HG02623 (cell line): ENCODE results near the gene NXPH2.
A peak's percentile ranks its signal among the peaks of the same experiment; 100 is the strongest.

Experiments
- ATAC-seq: cut with Tn5 transposase; IDR thresholded peaks from one replicate; pipeline ENCODE4 v1.9.1; 2021; ENCODE audit warnings: moderate library complexity; ENCODE audit not compliant: unreplicated experiment

Gene NXPH2

DNA sequence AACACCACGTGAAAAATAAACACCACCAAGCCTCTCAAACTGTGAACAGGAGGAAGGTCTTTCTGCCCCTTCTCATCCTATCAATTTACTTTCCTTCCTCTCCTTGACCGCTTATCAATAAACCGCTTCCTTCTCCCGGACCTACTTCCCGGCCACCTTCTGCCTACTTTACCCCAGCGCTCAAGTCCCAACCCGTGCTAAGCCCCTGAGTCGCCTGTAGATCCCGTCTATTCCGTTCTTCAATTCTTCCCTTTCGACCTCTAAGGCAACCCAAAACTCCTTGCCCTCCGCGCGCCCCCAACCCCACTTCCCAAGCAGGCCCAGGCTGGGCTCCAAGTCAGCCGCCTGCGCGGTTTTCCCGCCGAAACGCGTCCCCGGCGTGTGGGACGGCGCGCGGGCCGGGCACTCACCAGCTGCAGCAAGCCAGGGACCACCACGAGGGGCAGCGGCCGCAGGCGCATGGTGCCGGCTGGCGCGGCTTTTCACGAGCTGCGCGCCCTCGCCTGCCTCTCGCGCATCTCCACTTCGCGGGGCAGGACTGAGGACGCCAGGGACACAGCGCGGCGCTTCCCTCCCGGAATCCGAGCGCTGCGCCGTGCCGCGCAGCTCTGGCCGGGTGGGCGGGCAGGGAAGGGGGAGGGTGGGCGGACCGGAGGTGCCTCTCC lies at the start of gene NXPH2:
TSS of gene NXPH2 (minus strand) at position 610 of the 665 bp plus-strand sequence. CDS start at position 461, 149 bp downstream.
- no peak for ATAC-seq

DNA sequence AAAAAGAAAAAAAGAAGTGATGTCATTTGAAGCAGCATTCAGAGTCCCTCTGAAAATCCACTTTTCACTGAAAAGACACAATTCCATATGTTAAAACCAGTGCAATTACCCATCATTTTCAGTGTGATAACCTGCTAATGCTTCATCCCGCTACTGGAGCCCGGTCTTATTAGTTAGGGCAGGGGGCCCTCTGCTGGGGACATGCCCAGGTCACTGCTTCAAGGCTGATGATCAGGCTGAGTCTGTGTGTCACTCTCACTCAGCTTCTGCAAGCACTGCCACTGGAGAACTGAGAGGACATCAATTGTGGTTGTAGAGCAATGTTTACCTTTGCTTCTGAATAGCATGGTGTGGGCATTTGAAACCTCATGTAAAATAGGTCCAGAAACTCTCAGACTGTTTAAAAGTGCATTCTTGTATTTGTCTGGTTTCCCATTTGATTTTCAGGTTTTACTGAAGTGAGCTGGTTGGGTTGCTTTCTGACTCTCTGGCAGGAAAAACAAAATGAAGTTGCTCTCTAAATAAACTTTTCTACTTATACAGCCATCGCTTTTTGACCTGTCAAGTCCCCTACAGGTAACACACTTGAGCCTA lies 49.2 kb upstream of the NXPH2 start:
- no peak for ATAC-seq

DNA sequence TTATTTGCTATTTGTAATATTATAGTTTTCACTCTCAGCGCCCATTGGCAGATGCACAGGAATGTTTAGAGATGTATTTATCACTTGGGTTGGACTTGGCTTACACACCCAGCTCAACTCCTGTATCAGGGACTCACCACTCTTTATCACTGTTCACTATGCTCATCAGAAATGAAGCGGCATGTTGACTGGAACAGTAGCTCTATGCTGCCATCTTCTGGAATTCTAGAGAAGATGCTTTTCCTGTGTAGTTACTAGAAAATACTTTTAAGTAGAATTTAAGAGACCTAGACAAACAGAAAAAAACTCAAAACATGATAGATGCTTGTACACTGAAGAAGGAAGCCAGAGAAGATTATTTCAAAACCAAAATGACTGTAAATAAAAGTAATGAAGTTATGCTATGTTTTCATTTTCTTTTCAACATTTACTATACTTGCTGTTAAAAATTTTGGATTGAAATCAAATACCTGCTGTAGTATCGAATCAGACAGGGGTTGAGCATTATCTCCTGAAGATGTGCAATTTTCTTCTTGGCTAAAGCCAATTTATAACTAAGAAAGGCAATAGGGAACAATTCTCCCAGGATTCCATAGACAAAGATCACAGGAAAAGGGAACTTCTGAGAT lies 47.4 kb upstream of the NXPH2 start:
- ATAC-seq: peak; percentile 66

DNA sequence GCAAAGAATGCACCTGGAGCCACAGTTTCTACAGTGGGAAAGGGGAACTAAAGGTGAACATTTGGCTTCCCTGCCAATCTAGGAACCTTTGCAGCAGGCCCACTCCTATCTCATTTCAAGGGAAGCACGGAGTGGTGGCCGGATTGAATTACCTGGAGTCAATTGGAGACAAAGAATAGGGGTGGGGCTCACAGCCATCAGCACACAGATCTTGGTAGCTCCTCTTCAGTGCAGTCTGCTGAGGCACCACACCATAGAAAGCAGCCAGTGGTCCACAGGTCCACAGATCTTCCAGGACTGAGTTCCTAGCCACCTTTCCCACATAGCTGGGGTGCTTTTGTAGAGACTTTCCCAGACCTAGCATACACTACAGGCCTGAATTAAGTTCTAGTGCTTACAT lies 43.5 kb upstream of the NXPH2 start:
- no peak for ATAC-seq

DNA sequence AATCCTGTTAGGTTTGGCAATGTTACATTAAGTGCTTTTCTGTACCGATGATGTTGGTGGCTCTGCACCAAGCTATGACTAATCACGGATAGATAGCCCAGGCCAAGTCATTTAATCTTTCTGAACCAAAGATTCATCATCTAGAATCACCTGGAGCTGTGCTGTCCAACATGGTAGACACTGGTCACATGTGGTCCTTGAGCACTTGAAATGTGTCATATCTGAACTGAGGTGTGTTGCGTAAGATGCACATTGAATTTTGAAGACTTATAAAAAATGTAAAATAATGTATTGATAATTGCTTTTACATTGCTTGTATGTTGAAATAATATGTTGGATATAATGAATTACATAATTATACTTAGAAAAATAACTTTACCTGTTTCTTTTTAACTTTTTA lies 39.8 kb upstream of the NXPH2 start:
- no peak for ATAC-seq

DNA sequence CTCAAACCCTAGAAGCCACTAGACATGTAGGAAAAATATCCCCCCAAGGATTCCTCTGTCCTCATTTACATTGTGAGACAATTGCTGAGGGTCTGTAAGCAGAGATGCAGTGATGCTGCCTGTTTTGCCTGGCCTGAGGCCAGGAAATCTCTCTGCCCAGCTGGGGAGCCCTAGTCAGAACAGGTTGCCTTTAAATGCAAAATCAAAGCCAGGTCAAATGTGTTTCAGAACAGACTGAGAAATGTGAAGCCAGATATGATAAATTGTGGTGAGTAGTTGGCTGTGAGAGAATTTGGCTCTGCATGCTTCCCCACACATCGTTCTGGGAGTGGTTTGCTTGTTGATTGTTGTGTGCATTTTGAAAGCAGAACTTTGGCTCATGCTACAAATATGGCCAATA lies 38.4 kb upstream of the NXPH2 start:
- no peak for ATAC-seq

DNA sequence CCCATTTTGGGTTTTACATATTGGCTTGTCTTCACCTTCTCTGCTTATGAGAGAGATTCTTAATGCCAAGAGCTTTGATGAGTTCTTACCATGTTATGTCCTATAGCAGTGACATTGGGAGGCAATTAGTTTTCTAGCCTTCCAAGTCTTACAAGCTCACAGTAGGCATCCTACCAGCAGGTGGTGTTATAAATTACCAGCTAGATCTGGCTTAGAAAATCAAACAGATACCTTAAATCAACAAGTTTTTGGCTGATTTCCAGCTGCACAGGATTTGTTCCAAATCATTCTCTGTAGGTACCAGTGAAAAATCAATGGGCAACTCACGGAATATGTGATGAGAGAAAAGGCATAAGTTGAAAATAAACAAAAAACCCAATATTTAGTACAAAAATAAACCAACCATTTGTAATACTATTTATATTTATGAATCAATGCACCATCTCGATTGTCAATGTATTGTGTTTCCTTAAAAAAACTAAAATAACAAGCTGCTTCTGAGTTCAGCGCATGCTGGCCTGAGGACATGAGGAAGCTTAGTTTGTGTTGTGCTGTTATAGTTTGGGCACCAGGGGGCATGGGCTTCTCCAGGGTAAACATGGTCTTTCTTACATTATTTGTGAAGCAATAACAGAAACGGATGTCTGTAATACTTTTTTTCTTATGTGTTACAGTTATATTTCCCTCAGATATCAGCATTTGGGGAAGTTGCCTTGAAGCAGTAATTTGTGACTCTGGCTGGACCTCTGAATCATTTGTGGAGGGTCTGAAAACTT lies 34.1 kb upstream of the NXPH2 start:
- no peak for ATAC-seq

DNA sequence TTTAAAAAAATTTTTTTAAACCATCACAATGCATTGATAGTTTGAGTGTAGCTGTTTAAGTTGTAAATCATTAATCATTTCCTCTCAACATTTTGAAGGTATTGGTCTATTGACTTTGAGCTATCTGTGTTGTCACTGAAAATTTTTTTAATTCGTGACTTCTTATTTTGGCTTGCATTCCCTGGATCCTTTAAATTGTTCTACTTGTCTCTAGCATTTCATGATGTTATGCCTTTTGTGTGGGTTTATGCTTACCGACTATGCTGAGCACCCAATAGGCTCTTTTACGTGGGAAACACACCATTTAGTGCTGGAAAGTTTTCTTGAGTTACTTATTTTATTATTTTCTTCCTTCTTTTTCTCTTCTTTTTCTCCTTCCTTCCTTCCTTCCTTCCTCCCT lies 31.2 kb upstream of the NXPH2 start:
- ATAC-seq: no peak

DNA sequence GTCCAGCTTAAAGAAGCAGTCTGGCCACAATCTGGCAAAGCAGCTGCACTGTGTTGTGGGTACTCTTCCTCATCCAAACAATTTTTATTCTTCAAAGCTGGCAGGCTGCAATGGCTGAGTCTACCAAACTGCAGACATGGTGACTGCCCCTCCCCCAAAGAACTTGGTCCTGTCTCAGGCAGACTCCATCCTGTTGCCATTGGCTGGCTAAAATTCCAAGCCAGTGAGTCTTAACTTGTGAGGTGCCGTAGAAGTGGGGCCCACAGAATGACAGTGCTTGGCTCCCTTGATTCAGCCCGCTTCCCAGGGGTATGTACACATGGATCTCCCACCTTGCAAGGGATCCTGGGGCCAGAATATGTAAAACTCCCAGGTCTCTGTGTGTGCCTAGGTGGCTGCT lies 14.5 kb upstream of the NXPH2 start:
- no peak for ATAC-seq

DNA sequence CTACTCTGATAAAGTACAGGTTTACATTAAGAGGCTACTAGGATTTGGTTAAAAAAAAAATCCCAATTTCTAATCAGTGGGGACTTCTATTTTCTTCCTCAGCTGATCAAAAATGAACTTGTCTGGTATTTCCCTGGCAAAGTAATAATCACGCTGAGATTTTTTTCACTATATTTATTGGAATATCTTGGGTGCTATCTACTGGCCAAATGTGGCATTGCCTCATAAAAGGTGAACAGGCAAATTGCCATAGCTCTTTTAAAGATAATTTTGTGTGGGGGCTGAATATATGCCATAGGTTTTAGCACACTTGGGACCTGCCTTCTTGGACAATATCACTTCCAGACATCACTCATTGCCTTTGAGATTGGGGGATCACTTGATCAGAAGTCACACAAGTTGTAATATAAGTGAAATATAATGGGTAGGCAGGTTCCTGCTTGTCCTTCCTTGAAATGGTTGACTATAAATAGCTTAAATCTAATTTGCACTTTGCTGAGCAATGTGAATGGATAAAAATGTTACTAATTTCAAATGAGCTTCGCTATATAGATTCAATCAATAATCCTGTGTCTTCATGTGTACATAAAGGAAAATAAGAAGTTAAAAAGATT lies 7.0 kb upstream of the NXPH2 start:
- peak; percentile 53 for ATAC-seq

DNA sequence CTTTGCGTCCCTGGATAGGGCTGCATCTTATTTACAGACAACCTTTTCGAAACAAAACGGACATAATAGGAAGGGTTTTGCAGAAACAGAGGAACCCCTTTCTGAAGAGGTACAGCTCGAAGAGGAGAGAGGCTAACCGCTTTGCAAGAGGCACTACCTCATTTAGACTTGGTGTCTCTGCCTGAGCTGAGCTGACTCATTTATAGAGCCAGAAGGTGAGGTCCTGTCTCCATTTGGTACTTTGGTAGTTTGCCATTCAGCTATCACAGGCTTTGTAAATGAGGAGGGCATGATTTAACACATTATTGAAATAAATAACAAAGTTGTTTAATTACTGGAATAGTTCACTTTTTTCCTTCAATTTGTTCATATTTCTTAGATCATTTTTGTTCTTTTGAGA lies 2.2 kb upstream of the NXPH2 start:
- ATAC-seq: no peak

DNA sequence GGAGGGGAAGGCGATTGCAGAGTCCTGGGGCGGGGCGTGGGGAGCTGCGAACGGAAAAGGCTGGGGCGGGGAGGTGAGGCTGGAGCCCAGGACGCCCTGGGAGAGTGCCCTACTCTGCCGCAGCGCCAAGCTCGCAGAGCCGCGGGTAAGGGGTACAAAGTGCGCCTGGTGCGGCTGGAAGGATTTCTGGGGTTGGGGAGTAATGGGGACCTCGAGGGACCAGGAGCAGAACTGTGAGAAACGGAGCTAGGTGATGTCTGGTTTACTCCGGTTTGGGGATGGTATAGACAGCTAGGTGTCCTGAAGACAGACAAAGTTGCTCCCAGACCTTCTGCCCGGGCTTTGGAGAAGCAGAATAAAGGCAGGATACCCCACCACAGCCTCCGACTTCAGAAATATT lies 718 bp upstream of the NXPH2 start:
- ATAC-seq: no peak

DNA sequence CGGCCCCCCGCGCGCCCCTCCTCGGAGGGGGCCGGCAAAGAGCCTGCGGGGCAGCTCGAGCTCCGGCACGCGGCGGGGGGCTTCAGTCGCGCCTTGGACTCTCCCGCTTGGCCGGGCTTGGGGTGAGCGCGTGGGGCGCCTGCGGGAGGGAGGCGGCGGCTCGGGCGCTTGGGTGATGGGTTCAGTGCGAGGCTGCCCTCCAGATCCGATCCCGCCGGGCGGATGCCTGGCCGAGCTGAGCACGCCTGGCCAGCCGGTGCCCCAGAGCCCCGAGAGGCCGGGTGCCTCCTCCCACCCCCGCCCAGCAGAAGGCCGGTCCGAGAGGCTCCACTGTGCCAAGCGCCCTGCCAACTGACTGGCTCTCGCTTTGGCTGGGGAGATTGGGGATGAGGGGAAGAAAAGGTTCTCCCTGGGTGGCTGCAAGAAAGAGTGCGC lies 273 bp upstream of the NXPH2 start:
- no peak for ATAC-seq

DNA sequence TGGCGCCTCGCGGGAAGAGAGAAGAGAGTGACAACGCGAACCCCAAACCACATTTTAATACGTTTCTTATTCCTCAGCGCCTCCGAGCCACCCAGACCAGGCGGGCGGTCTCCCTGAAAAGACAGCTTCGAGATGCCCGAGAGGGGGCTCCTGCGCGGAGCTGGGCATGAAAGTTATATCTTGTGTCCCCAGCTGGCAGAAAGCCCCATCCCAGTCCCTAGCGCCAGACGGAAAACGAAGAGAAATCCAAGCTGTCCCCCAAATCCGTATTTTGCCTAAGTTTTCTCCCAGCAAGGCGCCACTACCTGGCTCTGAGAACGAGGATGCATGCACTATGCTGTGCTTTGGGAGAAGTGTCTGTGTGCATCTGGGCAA lies 797 bp downstream of the NXPH2 start:
- ATAC-seq: no peak

DNA sequence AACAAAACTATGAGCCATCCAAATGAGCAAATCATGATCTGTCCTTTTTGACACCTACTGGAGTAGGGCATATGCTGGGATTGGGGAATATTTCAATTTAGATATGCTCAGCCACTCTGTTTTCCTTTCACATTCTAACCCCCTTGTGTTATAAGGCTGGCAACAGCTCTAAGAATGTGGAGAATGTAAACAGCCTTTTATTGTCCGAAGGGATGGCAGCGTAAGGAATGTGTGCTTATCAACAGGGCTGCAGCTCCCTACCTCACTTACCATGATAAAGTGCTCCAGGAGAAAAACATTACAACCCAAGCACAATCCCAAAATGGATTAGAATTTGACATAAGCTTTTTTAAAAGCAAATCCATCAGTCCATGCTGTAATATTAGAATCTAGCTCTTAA lies 2.2 kb downstream of the NXPH2 start:
- ATAC-seq: no peak

DNA sequence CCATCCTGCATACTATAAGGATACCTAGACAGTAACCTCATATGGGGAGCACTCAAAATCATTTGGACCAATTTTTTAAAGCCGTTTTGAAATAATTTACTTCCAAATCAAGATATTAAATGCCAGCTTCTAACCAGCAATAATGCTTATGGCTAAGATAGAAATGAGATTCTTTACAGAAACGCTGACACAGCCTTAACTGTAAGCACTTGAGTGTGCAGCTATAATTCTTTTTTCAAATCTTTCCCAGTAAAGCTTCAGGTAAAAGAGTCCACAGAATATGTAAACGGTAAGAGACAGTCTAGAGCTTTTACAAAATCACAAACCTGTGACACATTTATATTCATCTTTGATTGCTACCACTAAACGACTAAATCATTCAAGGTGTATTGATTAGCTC lies 4.5 kb downstream of the NXPH2 start:
- ATAC-seq: no peak

DNA sequence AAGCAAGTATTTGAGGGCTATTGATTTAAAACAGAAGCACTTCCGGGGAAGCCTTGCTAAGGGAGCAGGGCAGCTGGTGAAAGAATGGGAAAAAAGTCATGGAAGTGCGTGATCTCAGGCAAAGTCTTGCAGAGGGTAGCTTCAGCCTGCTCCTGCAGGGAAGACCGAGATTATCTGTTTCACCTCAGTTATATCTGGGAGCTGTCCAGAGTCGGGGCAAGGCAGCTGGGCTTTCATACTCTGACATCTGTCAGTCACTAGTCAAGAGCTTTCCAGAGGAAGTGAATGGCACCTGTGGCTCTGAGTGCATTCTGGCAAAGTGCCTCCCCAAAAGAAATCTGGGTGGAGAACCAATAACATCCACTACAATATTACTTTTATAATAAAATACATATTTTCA lies 8.7 kb downstream of the NXPH2 start:
- ATAC-seq: no peak

DNA sequence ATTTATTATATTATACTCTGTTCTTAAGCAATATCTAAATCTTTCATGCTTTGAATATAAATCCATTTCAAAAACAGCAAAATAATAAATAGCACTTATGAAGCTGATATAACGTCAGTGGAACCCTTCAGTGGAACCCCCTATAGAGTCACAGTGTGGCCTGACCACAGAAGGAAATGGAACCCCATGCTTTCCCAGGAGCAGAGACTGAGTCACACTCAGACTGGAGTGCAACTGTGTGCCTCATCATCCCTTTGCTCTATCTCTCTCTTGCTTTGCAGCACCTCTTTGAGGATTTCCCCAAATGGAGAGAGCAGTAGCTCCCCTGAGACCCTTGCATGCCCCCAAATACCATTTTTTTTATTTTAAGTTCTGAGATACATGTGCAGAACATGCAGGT lies 13.1 kb downstream of the NXPH2 start:
- no peak for ATAC-seq

DNA sequence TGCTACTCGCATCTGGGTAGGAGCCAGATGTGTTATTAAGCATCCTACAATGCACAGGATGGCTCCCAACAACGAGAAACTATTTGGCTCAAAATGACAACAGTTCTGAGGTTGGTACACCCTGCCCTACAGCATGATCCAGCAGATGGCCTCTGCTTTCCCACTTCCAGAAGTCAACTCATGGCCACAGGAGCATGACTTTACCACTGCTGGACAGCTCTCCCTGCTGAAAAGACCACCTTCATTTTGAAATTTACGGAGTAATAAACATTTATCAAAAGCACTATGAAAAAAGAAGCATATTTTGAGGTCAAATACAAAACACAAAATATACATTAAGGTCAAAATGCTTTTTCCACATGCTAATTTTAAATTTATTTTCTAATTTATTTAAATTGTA lies 13.7 kb downstream of the NXPH2 start:
- no peak for ATAC-seq

DNA sequence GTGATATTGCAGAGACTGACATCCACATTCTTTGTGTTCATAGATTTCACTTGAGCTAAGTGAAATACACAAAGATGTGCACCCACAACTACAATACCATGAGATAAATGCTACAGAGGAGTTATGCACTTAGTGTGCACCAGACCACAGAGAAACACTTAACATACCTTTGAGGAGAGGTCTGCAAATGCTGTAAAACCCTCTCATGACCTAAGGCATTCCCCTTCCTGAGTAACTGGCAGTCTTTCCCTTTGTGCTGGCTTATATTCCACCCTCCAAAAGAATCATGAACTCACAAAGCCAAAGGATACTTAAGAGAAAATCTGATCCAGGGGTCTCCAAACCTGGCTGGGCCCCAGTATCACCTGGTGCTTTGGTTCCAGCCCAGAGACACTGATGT lies 16.2 kb downstream of the NXPH2 start:
- no peak for ATAC-seq

DNA sequence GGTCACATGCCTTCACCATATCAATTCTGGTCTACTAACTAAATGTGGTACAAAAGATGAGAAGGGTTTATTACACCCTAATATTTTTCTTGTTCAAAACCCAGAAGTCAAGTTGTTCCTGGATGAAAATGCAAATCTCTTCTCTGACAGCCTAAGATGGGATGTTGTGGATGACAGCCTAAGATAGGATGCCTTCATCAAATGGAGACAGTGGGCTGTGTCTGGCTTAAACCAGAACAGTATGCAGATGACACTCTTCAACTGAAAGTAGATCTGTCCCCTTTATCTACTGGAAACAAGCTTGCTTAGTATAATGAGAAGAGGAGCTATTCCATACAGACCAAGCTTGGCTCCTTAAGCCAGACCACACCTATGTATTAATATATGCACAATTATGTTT lies 17.7 kb downstream of the NXPH2 start:
- ATAC-seq: no peak
